Fibroblast of lung (primary cell): ENCODE data around the gene MOBP.
"Not testable (repeated sequence)": the region's sequence is repeated elsewhere in the genome, so short reads cannot be mapped to it uniquely, and the experiment has no call there.

Experiments used
- EZH2 ChIP-seq: IDR thresholded peaks from 2 replicates; pipeline ENCODE4 v1.5.1; 2012; ENCODE audit warnings: low read length, control low read depth, mild to moderate bottlenecking; ENCODE audit errors: missing control alignments
- TF ChIP-seq, protein P1 (sequence below), 2 donors: IDR thresholded peaks in 1 of 2; conservative IDR thresholded peaks in 1 of 2; 1 replicate in 1 of 2; 2 replicates in 1 of 2; pipeline ENCODE4 v1.5.1; 2011 to 2012; ENCODE audit warnings: low read length in 2 of 2, control low read depth in 1 of 2, inconsistent platforms in 1 of 2, low read depth in 1 of 2, mild to moderate bottlenecking in 1 of 2

DNA sequence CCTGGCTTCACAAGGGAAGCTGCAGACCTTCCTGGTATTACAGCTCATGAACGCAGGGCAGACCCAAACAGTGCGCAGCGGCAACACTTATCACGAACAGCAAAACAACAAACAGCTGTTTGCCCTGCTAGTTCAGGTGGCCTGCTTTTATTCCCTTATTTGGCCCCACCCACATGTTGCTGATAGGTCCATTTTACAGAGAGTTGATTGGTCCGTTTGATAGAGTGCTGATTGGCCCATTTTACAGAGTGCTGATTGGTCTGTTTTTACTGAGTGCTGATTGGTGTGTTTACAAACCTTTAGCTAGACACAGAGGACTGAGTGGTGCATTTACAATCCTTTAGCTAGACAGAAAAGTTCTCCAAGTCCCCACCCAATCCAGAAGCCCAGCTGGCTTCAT lies 8.9 kb upstream of the MOBP start:
- TF ChIP-seq, protein P1, sequence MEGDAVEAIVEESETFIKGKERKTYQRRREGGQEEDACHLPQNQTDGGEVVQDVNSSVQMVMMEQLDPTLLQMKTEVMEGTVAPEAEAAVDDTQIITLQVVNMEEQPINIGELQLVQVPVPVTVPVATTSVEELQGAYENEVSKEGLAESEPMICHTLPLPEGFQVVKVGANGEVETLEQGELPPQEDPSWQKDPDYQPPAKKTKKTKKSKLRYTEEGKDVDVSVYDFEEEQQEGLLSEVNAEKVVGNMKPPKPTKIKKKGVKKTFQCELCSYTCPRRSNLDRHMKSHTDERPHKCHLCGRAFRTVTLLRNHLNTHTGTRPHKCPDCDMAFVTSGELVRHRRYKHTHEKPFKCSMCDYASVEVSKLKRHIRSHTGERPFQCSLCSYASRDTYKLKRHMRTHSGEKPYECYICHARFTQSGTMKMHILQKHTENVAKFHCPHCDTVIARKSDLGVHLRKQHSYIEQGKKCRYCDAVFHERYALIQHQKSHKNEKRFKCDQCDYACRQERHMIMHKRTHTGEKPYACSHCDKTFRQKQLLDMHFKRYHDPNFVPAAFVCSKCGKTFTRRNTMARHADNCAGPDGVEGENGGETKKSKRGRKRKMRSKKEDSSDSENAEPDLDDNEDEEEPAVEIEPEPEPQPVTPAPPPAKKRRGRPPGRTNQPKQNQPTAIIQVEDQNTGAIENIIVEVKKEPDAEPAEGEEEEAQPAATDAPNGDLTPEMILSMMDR (conservative IDR thresholded peaks at IDR 0.05 in 1 of 2, IDR thresholded peaks at IDR 0.05 in 1 of 2; ENCODE audit: low read depth in 1 of 2, low read length in 2 of 2) = not testable (repeated sequence)
- not testable (repeated sequence) for TF ChIP-seq EZH2
